Activated effector memory CD4-positive, alpha-beta T cell treated with Interleukin-2 at 50 U/mL for 16 hours (primary cell): ENCODE measurements around the gene EN2.
"Not testable (repeated sequence)": the region's sequence is repeated elsewhere in the genome, so short reads cannot be mapped to it uniquely, and the experiment has no call there.

Experiments used
- DNase-seq: peaks from one replicate; pipeline ENCODE4 v3.0.0-alpha.2; 2020

Gene EN2

DNA sequence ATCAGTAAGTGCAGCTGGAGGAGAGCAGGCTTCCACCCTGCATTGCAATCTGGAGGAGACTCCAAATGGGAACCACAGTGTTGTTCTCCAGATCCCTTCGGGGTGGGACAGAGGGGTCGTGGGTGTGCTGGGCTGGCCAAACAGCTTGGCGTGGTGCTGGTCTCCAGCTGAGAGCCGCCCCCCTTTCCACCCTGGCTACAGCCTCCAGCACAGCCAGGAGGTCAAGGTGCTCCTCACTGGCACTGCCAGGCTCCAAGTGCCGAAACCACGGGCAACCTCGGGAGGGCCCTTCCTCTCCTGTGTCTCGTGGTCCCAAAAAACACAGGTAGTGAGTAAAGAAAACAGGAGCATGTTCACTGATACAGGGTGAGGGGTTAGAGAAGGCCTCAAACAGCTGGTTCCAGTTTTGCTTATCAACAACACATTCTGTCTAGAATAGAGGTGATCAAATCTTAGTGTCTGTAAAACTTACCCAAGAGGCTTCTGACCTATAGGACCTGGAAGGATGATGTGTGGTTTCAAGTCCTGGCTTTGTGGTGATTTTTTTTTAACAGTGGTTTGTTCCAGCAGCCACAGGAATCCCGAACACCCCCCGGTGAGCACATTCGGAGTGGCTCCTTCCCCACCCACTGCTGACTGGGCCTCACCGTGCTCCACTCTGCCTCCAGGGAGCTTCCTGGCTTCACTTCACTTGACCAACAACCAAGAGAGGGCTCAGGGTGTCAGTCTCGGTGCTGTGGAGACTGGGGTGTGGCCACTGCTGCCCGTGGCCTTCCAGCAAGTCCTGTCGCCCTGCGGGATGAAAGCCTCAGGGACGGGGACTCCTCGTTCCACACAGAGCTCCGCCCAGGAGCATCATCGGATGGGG, 31.2 kb upstream of the EN2 start:
- DNase-seq = no peak

DNA sequence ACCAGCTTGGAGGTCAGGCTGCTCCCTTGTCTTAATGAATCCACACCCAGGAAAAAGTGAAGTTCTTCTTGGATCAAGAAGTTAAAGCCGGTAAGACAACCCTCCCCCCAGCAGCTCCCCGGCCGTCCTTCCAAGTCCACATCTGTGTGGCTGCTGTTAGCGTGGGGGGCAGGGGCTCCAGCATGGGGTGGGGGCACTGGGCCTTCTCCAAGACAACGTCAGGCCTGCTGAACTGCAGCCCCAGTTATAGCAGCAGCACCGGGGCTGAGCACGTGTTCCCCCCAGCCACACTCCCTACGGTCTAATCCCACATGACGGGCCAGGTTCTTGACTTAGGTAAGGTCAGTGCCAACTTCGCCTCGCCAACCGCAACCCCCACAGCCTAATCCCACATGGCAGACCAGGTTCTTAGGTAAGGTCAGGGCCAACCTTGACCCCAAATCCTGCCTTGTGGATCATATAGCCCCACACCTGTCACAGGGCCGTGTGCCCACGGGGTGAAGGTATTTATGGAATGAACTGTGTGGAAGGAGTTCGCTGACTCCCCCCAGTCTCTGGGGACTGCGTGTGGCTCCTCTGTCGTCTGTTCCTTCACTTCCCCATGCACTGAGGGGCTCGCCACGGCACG, 30.4 kb upstream of the EN2 start:
- no peak for DNase-seq

DNA sequence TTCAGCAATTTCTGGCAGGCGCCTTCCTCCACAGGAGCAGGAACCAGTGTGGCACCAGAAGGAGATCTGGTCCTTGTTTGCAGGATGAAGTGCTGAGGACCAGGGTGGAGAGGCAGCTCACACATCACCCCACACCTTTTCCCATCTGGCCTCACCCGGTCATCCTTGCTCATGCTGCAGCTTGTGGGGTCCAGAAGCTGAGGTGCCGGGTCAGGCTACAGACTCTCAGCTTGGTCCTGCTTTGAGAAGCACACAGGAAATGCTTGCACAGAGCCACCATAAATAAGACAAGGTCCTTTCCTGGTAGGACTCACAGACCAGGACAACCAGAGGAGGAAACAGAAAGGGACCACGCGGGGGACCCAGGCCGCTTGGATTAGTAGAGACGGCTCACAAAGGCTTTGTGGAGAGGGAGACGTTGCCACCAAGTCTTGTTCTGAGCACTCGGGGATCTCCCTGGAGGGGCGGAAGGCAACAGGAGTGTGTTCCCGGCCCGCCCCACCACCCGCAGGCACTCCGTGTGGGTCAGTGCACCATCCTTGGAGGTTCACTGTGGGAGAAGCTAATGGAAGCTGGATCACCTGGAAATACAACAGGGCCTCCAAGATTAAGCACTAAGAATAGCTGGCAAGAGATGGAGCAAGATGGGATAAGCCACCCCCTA, 29.6 kb upstream of the EN2 start:
- no peak for DNase-seq

DNA sequence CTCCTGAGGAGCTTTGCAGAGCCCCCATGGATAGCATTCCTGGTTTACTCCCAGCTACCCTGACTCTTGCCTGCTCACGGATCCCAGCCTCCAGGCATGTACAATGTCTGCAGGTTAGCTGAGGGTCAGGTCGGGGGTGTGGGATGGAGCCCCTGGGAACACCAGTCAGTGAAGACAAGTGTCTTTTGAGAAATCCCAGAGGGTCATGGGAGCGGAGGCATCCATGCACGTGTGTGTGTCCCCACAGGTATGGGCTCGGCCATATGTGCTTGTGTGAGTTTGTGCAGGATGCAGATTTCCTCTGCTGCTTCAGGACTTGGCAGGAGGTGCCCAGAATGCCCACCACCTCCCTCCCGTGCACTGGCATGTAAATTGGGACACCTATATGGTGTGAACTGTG, 28.3 kb upstream of the EN2 start:
- no peak for DNase-seq

DNA sequence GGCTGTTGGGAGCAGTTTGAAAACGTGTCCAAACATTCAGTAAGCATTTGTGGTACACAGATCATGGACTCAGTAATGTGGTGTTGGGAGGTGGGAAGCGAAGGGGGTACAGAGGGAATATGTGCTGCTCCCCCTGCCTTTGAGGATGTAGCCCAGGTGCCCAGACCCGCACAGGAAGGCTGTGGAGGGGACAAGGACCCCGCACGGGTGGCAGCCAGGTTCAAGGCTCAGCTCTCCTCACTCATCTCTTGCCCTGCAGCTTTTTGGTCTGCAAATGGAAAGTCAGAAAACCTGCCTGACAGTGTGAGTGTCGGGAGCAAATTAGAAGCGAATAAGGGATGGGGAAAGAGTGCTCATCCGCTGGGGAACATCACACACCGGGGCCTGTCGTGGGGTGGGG, 27.3 kb upstream of the EN2 start:
- DNase-seq = no peak

- DNase-seq = no peak
Observed at GRCh38 chr7:155431231-155431630, 26.7 kb upstream of the EN2 start.

GRCh38 chr7:155431711-155432110, 26.2 kb upstream of the EN2 start:
- no peak for DNase-seq

GRCh38 chr7:155435110-155435509, 22.8 kb upstream of the EN2 start:
- no peak for DNase-seq

DNA sequence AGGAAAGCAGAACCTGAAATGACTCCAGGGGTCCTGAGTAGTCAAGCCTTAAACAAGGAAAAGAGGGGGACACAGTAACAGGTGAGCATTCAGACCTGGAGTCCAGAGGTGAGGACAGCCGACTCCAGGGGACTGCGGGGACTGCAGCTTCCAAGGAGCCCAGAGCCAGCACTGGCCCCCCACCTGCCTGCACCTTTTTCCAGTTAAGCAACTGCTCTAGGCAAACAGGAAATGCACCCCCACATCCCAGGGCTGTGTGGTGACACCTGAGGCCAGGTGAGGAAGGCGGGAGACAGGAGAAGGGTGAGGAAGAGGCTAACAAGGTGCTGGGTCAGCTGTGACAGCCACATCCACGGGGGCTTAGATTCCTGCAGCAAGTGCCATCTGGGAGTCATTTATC, 20.1 kb upstream of the EN2 start:
- DNase-seq = no peak

DNA sequence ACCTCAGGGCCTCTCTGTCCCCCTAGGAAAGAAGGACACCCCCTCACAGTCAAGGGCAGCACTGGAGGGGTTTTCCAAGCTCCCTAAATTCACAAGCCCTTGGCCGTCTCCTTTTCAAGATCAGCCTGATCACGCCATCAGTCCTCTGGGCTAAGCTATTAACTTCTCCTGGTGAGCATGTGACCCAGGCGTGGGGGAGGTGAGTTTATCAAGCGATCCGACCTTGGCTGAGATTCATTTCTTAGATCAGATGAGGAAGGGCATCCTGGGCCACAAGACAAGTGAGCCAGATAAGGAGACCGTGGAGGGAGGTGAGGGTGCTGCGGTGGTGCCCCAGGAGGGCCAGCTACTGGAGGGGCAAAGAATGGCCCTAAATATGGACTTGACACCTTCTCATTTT, 19.2 kb upstream of the EN2 start:
- DNase-seq = no peak

DNA sequence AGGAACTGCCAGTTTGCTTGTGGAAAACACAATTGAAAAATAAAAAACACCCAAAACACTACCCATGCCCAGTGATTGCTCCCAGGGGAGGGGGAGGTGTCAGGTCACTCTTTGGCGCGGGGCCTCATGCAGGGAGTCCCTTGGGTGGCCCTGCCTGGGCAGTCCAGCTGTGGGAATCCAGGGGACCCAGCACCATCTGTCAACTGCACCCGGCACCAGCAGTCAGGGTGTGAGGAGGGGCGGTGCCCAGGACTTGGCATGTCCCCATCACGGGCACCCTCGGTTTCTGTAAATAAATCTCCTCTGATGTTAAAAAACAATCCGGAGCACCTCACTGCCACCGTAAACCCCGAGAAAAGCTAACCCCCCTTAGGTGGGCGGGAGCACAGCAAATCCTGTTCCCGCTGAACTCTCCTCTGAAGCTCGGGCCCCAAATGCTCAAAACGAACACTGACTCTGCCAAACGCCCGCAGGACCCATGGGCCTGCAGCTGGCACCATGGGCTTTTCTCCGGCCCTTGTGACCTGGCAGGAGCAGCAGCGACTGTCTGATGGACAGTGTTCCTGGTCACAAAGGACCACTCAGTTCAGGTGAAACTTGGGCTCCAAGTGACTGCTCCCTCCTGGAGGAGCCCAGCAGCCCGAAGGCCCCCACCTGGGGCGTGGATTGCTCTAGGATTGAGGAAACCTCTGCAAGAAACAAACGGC, 18.5 kb upstream of the EN2 start:
- no peak for DNase-seq

DNA sequence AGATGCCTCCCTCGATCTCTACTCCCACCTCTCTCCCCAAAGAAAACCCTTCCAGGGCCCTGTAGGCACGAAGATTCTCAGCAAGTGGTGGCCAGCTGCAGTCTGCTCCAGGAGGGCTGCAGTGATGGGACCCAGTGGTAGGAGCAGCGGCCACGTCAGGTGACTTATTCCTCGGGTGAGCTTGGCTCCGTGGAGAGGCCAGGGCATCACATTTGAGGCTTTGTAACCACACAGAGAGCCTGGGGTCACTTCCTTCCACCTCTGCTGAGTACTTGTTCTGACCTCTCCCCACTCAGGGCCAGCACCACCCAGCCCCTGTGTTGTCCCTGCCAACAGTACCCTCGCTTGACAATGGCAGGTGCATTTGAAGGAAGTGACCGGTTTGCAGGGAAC, 17.9 kb upstream of the EN2 start:
- DNase-seq = no peak

GRCh38 chr7:155441856-155442255, 16.1 kb upstream of the EN2 start:
- DNase-seq = no peak

GRCh38 chr7:155444746-155445145, 13.2 kb upstream of the EN2 start:
- no peak for DNase-seq

GRCh38 chr7:155445606-155446005, 12.3 kb upstream of the EN2 start:
- not testable (repeated sequence) for DNase-seq

- DNase-seq = no peak
Observed at GRCh38 chr7:155447603-155448002, 10.3 kb upstream of the EN2 start.

DNA sequence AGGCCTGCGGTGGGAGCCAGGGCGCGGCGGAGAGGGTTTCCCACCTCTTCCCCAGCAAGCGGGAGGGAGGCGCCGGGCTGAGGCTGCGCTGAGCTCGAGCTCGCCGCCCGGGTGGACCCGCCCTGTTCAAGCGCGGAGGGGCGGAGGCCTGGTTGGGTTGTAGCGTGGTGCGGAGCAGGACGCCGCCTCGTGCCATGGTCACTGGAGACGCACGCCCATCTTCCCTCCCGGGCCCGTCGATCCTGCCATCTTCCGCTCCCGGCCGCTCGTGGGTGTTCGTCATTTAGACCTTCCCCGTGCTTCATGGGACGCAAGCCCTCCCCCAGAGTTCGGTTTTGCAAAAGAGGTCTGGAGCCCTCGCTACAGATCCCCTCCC, 9.3 kb upstream of the EN2 start:
- DNase-seq = no peak

DNA sequence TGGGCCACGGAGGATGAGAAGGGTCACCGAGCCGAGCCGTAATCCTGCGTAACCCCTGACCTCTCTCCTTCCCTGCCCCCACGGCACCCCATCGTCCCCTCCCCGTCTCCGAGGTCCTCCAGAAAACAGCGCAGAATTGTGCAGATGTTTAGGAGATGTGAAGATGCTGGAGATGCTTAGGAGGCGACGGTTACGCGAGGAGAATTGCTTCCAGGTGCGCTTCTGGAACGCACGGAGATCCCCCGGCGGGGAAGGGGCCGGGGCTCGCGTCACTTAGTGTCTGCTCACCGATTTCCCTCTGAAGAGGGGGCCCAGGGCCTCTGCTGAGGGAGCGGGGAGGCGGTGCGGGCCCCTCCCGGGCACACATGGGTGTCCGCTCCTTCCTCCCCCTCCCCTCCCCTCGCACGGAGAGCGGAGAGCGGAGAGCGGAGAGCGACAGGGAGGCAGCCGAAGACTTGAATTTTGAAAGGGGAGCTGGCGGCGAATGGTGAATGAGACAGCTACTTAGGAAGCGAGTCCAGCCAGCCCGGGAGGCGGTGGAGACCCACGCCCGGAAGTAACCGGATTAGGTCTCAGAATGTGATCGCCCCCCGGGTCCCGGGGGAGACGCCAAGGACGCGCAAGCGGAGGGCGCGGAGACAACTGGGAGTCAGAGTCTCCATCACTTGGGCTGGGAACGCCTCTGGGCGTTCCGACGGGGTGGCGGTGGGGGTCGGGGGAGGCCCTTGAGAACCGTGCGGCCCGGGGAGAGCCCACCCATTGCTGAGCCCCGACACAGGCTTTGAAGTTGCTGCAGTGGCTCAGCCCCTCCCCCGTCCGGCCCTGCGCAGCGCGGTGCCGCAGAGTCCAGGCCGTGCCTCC, 8.7 kb upstream of the EN2 start:
- DNase-seq = no peak

DNA sequence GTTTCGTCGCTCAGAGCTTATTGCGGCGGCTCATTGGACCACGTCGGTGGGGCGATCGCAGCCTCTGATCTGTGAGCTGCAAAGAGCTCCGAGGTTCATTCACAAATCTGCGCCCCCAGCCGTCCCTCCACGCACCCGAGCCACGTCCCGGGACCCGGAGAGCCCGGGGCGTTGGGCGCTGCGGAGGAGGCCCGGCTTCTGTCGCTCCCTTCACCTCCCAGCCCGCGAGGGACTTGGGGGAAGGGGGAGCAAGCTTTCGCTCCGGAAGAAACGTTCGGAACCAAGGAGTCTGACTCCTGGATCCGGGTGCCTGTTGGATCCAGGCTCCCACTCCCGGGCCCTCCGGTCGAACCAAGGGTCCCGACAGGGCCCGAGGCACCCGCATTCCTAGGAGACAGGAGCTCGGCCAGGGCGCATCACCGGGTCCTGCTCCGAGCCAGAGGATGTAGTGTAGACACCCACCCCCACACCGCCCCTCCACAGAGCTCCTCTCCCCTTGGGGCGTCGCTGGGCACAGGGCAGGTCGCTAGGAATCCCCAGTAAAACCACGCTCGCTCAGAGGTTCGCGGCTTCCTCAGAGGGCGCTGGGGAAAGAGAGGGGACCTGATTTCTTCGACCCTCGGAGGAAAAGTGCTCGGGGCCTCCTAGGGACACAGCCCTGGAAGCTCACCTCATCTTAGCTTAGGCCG, 7.9 kb upstream of the EN2 start:
- no peak for DNase-seq

DNA sequence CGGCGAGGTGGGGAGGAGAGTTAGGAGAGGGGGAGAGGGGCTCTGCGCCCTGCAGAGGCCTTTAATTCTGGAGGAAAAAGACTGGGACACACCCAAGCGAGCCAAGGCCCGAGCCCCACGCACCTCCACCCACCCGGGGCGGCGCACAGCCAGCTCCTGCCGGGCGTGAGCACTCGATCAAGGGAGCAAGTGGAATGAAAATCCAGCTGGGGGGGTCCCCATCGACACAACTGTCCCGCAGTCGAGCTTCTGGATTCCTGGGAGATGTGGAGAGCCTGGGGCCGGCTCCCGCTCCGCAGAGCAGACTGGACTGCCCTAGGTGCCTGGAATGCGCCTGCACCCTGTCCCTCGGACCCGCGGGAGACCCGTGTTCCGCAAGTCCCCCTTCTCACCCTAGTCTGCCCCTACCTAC, 7.4 kb upstream of the EN2 start:
- no peak for DNase-seq

- no peak for DNase-seq
Observed at GRCh38 chr7:155450970-155451801, 6.7 kb upstream of the EN2 start.
